ENCODE results near the gene SLAMF9. TPM values are rescaled to one million over a fixed set of nuclear protein-coding genes. Genes with fewer than 3 reads are reported as not detected.

SLAMF9 gene
- total RNA-seq, 1 experiment from 2014 or later = not detected

DNA sequence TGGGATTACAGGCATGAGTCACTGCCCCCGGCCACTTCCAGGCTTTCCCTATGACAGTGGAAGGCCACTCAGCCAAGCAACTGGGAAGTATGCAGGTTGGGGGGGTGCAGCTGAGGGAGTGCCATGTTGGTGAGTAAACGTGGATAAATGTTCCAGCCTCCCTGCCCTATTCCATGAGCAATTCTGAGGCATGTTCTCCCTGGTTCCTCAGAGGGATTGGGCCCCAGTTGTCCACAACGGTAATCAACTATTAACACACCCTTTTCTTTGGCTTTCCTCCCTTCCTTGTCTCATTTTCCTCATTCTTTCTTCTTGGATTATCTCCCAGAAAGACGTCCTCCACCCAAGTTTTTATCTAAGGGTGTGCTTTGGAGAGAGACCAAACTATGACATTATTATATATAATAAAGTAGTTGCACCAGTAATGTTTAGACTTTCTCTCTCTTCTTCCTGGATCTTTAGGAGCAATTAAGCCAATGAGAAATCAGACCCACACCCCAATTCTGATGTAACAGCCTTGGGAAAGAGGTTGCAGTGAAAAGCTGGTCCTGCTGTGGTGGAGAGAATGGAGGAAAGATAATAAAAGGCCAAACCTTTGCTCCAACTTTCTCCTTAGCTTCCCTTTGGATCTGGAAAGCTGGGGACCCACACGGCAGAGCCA, 6.8 kb upstream of the SLAMF9 start:
- Histone ChIP-seq H2BK120ac (ENCODE audit: low read depth, low read length, poor library complexity, severe bottlenecking) (no peak overlapping the region), H2BK12ac (ENCODE audit: insufficient read length, low read depth, low read length) (no peak overlapping the region), H3K27ac (ENCODE audit: insufficient read length, low read depth, low read length) (no peak overlapping the region), H3K4ac (ENCODE audit: low read depth, low read length) (no peak overlapping the region), H2AFZ (ENCODE audit: low read length) (no peak overlapping the region), H3K4me2 (ENCODE audit: insufficient read depth, insufficient read length, low read length) (no peak overlapping the region), H2BK5ac (ENCODE audit: insufficient read length, low read length) (no peak overlapping the region), H3K9ac (ENCODE audit: extremely low read depth, insufficient read length, low read length) (no peak overlapping the region), H3K23me2 (ENCODE audit: insufficient read length, low read depth, low read length, poor library complexity, severe bottlenecking) (no peaks in the 10 kb centered on the region), H2AK5ac (ENCODE audit: insufficient read length, low read length) (no peak overlapping the region), H4K8ac (replicated peaks; ENCODE audit: insufficient read length, low read depth, low read length) (no peak overlapping the region), H3K9me3 (ENCODE audit: control insufficient read depth, low read depth, low read length) (no peaks in the 10 kb centered on the region), H3K18ac (ENCODE audit: insufficient read length, low read depth, low read length) (no peak overlapping the region), H3K14ac (ENCODE audit: insufficient read depth, low read length) (no peak overlapping the region), H3K23ac (ENCODE audit: insufficient read length, low read depth, low read length) (no peak overlapping the region), H2BK20ac (ENCODE audit: low read depth, low read length, poor library complexity, severe bottlenecking) (no peak overlapping the region), H4K5ac (ENCODE audit: insufficient read length, low read depth, low read length) (no peak overlapping the region), H4K91ac (ENCODE audit: insufficient read length, low read depth, low read length) (no peak overlapping the region), H3K56ac (ENCODE audit: insufficient read length, low read depth, low read length) (no peak overlapping the region), H3K4me1 (ENCODE audit: insufficient read depth, low read length) (no peaks in the 10 kb centered on the region), H3K79me1 (ENCODE audit: insufficient read depth, low read depth, low read length, poor library complexity, severe bottlenecking) (no peaks in the 10 kb centered on the region), H3K79me2 (ENCODE audit: insufficient read depth, low read length) (no peaks in the 10 kb centered on the region), H4K20me1 (ENCODE audit: control insufficient read depth, insufficient read depth, insufficient read length) (peaks cover 2% of the 10 kb centered on the region), H3T11ph (ENCODE audit: low read length) (no peak overlapping the region), H2BK15ac (ENCODE audit: low read depth, low read length) (no peak overlapping the region), H3K27me3 (ENCODE audit: insufficient read depth, low read length) (no peaks in the 10 kb centered on the region)
- Mint-ChIP-seq H3K36me3 (ENCODE audit: insufficient read depth in 1 of 3, low read depth in 3 of 3) (no peaks in the 10 kb centered on the region), H3K4me1 (peaks cover 20 to 22% of the 10 kb centered on the region in 2 experiments), H3K27me3 (ENCODE audit: low read depth) (peaks cover 6% of the 10 kb centered on the region; the same call in 1 of the 2 replicates), H3K27ac (no peak overlapping the region), H3K9me3 (no peaks in the 10 kb centered on the region), H3K4me3 (no peak overlapping the region)
- TF ChIP-seq, protein P1, sequence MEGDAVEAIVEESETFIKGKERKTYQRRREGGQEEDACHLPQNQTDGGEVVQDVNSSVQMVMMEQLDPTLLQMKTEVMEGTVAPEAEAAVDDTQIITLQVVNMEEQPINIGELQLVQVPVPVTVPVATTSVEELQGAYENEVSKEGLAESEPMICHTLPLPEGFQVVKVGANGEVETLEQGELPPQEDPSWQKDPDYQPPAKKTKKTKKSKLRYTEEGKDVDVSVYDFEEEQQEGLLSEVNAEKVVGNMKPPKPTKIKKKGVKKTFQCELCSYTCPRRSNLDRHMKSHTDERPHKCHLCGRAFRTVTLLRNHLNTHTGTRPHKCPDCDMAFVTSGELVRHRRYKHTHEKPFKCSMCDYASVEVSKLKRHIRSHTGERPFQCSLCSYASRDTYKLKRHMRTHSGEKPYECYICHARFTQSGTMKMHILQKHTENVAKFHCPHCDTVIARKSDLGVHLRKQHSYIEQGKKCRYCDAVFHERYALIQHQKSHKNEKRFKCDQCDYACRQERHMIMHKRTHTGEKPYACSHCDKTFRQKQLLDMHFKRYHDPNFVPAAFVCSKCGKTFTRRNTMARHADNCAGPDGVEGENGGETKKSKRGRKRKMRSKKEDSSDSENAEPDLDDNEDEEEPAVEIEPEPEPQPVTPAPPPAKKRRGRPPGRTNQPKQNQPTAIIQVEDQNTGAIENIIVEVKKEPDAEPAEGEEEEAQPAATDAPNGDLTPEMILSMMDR (conservative IDR thresholded peaks at IDR 0.05) = no peak
- WGBS (ENCODE audit: extremely low coverage, insufficient read length, low lambda C conversion rate) = no CpG with 5 or more reads among the region's 5 CpGs
- DNase-seq = peak; percentile 21

Measured in H9 (cell line).